Fibroblast of gingiva (primary cell): ENCODE measurements around the gene ATP5PO.
"Not testable (repeated sequence)": the region's sequence is repeated elsewhere in the genome, so short reads cannot be mapped to it uniquely, and the experiment has no call there.

ENCODE experiments used
- DNase-seq: peaks from one replicate; pipeline ENCODE4 v3.0.0-alpha.2; 2011; ENCODE audit warnings: low read depth

ATP5PO gene

GRCh38 chr21:33940881-33941245 is 25.3 kb upstream of the ATP5PO start:
- no peak for DNase-seq

DNA sequence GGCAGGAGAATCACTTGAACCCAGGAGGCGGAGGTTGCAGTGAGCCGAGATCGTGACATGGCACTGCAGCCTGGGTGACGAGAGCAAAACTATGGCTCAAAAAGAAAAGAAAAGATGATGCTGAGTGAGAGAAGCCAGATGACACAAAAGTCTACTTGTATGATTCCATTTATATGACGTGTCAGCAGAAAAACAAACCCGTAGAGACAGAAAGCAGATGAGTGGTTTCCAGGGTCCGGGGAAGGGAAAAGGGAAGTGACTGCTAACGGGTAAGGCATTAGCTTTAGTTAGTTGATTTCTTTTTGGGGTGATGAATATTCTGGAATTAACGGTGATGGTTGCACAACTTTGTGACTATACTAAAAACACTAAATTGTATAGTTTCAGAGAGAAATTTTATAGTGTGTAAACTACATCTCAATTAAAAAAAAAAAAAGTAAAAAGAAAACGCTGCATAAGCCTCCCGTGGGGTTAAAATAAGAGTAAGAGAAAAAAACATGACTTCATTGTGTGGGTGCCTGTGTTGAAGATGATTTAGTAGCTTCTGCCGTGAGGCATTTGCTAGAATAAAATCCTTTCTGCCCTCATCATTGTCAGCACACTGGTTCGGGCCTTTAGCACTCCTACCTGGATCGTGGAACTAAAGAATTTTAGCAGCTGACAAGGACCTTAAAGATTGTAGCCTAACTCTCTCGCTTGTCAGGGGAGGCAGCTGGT is 24.7 kb upstream of the ATP5PO start:
- peak; percentile 30 for DNase-seq

GRCh38 chr21:33939226-33939625 is 23.6 kb upstream of the ATP5PO start:
- DNase-seq, result no peak

DNA sequence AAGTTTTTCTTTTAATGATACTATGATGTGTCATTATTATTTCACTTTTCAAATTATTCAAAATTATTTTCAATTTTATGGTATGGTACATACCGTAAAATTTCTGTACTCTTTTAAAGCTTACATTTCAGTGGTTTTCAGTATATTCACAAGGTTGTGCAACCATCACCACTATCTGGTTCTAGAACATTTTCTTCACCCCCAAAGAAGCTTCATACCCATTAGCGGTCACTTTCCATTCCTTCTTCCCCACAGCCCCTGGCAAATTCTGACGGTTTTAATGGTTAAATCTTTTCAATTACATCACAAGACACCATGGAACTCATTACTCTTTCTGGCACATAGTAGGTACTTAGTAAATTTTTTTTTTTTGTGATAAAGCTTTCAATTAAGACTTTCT is 22.8 kb upstream of the ATP5PO start:
- DNase-seq, result no peak

DNA sequence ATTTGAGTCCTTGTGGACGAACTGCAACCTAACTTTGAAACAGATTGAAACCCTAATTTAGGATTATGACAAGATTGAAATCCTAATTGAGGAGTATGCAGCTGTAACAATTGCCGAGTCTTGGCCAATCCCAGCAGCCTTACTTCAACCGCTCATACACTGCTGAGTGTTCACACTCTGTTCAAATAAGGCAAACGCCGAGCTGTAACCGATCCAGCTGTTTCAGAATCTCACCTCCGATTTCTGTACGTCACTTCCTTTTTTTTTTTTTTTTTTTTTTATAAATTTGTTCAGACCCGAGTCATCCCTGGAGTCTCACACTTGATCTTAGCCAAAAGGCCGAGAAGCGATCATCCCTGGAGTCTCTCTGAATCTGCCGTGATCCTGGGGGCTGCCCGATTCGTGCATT is 22.3 kb upstream of the ATP5PO start:
- no peak for DNase-seq

- no peak for DNase-seq
Observed at GRCh38 chr21:33937146-33937545, 21.5 kb upstream of the ATP5PO start.

- peak; percentile 30 for DNase-seq
Observed at GRCh38 chr21:33936301-33937038, 20.9 kb upstream of the ATP5PO start.

DNA sequence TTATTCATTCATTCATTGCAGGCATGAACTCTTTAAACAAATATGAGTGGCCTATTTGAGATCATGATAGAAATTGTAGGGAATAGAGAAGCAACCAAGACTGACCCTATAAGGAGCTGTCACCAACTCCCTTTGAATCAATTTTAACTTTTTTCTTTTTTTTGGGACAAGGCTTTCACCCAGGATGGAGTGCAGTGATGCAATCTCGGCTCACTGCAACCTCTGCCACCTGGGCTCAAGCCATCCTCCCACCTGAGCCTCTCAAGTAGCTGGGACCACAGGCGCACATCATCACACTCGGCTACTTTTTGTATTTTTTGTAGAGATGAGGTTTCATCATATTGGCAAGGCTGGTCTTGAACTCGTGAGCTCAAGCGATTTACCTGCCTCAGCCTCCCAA is 17.1 kb upstream of the ATP5PO start:
- DNase-seq, result no peak

- no peak for DNase-seq
Observed at GRCh38 chr21:33931799-33932390, 16.3 kb upstream of the ATP5PO start.

- DNase-seq, result not testable (repeated sequence)
Observed at GRCh38 chr21:33931052-33931798, 15.6 kb upstream of the ATP5PO start.

DNA sequence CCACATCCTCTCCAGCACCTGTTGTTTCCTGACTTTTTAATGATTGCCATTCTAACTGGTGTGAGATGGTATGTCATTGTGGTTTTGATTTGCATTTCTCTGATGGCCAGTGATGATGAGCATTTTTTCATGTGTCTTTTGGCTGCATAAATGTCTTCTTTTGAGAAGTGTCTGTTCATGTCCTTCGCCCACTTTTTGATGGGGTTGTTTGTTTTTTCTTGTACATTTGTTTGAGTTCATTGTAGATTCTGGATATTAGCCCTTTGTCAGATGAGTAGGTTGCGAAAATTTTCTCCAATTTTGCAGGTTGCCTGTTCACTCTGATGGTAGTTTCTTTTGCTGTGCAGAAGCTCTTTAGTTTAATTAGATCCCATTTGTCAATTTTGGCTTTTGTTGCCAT is 10.6 kb upstream of the ATP5PO start:
- not testable (repeated sequence) for DNase-seq

- no peak for DNase-seq
Observed at GRCh38 chr21:33924766-33925100, 9.1 kb upstream of the ATP5PO start.

DNA sequence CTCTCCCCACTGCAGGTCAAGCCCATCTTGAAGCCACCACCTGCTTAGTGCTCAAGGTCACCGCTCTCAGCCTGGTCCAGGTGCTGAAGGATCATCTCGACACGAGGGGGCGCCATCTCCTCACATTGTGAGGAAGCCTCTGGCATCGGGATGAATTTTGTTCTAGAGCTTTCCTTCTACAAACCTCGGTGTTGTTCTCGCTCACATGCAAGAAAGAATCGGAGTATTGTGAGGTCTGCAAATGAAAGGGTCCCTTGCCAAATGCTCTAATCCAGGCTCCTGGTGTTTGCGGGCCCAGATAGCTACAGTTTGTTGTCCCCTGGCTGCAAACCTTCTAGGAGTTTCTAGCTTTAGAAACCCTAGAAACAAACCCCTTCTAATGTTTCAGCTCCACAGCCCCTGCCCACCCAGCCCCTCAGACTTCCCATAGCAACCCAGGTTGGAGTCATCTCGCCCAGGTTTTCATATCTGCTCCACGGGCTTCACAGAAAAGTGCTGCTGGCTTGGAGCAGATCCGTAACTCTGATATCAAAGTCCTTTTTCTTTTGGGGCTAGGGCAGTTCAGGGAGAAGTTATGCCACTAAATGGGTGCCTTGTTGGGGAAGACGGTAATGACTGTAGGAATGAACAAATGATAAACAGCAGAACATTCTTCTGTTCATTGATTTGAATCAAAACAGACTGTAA is 8.6 kb upstream of the ATP5PO start:
- peak; percentile 61 for DNase-seq

DNA sequence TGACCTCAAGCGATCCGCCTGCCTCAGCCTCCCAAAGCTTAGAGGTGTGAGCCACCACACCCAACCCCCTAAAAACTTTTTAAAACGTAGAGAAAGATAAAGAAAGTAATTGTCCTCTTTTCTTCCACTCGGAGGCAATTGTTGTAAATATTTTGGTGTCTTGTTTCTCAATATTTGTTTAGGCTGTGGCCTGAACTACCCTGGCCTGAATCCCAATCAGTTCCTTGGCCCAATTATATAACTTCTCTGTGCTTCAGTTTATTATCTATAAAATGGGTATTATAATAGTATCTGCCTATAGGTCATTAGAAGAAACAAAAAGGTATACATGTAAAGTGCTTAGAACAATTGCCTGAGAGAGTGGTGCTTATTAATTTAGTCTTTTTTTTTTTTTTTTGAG is 1.8 kb upstream of the ATP5PO start:
- no peak for DNase-seq

DNA sequence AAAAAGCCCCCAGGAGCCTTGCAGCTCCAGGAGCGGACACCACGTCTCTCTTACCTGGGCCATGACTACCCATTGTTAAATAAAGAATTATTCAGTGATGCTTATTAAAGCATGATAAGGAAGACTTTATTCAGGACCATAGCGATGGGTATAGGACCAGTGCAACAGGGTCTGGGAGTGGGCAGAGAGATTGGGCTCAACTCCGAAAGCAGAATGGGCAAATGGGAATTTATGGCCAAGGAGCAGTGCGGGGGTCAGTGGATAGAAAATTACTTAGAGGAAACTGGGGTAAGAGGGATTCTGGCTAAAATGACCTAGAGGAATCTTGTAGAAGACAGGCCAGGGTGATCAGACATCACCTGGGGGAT is 580 bp upstream of the ATP5PO start:
- DNase-seq, result no peak

GRCh38 chr21:33914188-33914587 is 1.4 kb downstream of the ATP5PO start:
- no peak for DNase-seq

GRCh38 chr21:33909756-33910155 is 5.8 kb downstream of the ATP5PO start:
- DNase-seq, result no peak

DNA sequence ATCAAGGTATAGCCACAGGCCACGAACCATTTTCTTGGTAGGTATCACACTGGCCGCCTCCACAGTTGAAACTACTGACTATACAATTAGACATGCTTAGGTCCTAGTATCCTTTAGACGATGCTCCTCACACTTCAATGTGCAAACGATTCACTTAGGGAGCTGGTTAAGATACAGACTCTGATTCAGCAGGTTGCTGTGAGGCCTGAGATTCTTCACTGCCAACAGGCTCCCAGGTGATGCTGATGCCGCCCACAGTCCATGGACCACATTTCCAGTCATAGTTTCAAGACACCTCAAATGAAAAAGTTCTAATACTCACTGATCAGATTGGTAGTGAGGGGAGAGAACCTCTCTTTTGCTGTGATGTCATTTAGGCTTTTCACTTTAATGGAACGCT is 6.8 kb downstream of the ATP5PO start:
- DNase-seq, result no peak

- no peak for DNase-seq
Observed at GRCh38 chr21:33904041-33904440, 11.6 kb downstream of the ATP5PO start.

- no peak for DNase-seq
Observed at GRCh38 chr21:33902349-33902748, 13.3 kb downstream of the ATP5PO start.

DNA sequence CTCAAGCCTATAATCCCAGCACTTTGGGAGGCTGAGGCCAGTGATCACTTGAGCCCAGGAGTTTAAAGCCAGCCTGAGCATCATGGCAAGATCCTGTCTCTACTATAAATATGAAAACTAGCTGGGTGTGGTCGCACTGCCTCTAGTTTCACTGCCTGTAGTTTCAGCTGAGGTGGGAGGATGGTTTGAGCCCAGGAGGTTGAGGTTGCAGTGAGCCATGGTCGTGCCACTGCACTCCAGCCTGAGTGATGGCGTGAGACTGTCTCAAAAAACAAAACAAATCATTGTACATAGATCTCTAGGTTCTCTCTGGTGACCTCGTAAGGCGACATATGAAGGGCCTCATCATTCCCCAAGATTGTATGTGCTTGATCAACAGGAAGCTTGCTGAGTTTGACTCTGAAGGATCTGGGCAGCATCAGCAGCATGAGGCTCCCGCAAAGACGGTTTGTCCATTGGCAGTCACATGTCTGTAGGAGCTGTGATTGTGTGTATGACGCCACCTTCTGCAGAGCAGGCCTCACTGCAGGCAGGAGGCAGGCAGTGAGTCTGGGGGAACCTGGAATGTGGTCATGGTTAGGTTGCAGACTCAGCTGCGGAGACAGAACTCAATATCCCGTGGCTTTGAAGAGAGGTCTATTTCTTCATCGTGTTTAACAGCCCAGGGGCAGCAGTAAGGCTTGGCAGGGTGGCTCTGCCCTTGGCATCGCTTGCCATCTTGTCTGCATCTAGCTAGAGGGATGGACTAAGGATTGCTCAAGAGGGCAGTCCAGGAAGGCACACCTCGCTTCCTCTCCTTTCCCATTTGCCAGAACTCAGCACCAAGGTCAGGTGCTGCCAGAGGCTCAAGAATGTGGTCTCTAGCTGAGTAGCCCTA is 14.0 kb downstream of the ATP5PO start:
- peak; percentile 77 for DNase-seq
